Limb (tissue), 2 donors: ENCODE data around the gene METAP1D.

Experiments
- DNase-seq, 2 donors: peaks; one replicate each; pipeline ENCODE4 v3.0.0-alpha.2; 2016; ENCODE audit errors: extremely low spot score in 2 of 2

Gene METAP1D

DNA sequence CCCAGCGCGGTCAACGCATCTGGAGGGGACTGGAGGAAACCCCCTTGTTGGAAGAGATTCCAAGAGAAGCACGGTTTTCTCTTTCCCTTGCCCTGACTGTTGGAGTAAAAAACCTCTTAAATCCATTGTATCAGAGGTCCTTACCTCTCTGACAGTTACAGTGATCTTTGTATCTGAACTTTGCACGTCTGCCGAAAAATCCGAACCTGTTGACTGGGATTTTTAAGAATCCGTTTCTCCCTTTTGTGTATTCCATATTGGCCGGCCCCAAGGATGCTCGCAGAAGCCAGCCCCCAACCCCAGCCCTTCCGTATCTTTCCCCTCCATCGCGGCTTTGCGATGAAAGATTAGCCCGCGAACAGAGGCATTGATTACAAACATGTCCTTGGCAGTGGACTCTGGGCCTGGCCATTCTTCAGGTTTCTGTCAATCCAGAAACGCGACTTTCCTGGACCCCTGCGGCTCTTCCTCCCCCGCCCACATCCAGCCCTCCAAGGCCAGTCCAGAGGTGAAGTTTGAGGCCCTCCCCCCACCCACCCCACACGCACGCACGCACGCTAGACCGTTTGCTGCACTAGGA lies 81.0 kb downstream of the METAP1D start:
- DNase-seq = no peak

- DNase-seq = peak in 1 of 2 donors; percentile 61
Measured at GRCh38 chr2:172081221-172082022, 81.7 kb downstream of the METAP1D start.

DNA sequence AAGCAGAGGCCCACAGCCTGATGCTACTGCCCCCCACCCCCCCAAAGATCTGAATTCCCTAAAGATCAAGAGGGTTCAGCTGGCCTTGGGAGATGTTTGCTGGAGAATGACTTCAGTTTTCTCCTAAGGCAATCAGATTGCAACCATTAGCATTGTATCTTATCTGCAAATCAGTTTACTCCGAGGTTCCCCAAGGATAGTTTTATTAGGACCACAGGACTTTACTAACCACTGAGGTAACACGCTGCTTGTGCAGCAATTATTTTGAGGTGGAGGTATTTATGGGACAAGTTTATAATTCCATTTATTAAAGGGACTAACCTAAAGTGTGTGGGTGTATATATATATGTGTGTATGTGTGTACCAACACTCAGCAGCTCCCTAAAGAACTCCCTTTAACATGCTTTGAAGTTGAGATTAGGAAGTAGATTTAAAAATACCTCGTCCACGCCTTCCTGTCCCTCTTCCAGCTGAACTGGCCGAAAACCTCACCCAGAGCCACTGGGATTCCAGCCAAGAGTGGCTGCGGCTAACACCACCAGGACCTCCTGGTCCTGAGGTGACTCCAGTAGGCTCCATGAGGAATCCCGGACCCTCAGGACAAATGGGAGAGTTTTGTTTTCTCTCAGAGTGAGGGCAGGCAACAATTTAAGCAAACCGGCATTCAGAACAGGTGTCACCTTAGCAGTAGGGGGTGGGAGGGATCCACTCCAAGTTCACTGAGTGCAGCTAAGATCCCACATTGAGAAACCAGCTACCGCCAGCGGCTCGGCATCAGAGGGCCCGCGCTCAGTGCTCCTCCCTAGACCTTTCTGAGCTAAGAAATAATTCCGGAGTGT lies 82.6 kb downstream of the METAP1D start:
- peak in 1 of 2 donors; percentile 24 for DNase-seq

DNA sequence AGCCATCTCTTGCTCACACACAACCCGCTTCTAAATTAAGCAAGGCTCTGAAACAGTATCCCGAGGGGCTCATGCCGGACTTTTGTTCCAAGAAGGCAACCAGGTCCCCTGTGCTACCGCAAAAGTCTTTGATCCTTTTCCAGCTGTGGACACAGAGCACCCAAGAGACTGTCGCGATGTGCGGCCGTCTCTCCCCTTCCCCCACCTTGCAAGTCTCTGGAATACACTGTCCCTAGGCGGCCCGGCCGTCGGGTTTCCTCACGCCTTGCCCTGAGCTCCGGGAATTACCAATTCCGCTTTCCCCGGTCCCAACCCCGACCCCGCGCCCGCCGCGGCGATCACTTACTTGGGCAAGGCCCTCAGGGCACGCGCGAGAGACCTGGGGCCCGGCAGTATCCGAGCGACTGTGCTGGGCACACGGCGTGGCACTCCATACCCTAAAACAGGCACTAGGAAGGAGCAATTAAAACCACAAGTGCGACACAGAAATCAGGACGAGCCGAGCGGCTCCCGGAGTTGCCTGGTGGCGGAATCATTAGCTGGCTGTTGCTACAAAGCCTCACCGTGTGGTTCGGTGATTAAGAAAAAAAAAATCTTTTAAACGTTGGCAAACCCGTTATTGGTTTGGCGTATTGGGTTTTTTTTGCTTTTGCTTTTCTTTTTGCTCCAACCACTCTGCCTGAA lies 83.3 kb downstream of the METAP1D start:
- peak in 1 of 2 donors; percentile 52 for DNase-seq

GRCh38 chr2:172083628-172084394 lies 84.1 kb downstream of the METAP1D start:
- peak in 1 of 2 donors; percentile 57 for DNase-seq

GRCh38 chr2:172084395-172084644 lies 84.6 kb downstream of the METAP1D start:
- peak in 1 of 2 donors; percentile 66 for DNase-seq

GRCh38 chr2:172084645-172085459 lies 85.1 kb downstream of the METAP1D start:
- DNase-seq = peak; percentile 81 to 82

- peak in 1 of 2 donors; percentile 63 for DNase-seq
Measured at GRCh38 chr2:172085460-172086159, 85.9 kb downstream of the METAP1D start, which contains the start of gene DLX1. DLX1 (plus strand) TSS chr2:172085507; CDS start chr2:172085678, 171 bp downstream.

DNA sequence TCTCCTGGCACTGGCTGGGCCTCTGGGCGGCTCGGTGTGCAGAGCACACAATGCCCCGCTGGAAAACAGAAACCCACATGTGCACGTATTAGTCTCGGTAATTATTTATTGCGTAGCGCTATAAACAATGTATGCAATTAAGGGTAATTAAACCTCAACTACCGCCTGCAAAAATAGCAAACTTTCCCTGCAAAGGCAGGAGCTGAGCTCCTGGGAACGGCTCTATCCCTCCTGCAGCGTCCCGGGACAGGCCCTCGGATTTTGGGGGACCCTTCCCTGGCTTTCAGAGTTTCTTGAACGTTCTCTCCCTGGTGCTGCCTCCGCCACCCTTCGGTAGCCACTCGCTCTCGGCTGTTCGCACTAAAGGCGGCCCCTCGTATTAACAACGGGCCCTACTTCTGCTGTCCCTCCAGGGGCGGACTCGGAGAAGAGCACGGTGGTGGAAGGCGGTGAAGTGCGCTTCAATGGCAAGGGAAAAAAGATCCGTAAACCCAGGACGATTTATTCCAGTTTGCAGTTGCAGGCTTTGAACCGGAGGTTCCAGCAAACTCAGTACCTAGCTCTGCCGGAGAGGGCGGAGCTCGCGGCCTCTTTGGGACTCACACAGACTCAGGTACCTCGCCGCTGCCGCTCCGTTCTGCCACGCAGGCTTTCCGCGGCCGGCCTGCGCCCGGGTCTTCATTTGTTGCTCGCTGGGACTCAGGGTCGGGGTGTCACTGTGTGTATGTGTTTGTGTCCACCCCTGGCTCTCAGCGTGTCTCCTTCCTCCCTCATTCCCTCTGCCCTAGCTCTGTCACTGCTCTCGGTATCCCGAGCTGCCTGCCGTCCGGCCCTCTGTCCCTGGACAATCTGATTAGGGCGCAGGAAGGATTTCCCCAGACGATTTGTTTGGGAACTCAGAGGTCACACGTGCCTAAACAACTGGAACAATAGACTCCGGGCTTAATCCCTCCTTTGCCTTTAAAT lies 86.8 kb downstream of the METAP1D start:
- DNase-seq = peak; percentile 47 to 64

DNA sequence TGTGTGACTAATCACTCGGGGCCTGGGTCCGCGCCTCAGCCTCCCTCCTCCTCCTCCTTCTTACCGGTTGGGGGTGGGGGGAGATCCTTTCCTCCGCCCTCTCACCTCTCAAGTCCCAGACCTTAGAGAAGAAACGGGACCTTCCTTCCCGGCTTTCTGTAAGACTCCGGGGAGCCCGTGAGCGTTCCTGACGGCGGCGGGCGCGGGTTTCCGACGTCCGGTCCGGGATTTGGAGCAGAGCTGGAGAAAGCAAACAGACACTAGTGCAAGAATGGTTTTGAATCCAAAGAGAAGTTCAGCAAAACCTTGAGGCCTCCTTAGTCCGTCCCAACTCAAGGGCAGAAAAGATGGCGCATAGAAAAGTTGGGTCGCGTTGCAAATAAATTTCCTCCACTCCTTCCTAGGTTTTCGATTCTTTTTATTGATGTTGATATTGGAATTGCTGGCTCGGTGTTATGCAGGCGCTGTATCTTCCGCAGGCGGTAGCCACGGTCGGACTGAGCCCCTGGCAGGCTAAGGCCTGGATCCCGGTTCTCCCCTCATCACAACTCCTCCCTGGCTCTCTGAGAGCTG lies 87.5 kb downstream of the METAP1D start:
- peak in 1 of 2 donors; percentile 53 for DNase-seq

- peak in 1 of 2 donors; percentile 51 for DNase-seq
Measured at GRCh38 chr2:172087780-172088244, 88.1 kb downstream of the METAP1D start.

DNA sequence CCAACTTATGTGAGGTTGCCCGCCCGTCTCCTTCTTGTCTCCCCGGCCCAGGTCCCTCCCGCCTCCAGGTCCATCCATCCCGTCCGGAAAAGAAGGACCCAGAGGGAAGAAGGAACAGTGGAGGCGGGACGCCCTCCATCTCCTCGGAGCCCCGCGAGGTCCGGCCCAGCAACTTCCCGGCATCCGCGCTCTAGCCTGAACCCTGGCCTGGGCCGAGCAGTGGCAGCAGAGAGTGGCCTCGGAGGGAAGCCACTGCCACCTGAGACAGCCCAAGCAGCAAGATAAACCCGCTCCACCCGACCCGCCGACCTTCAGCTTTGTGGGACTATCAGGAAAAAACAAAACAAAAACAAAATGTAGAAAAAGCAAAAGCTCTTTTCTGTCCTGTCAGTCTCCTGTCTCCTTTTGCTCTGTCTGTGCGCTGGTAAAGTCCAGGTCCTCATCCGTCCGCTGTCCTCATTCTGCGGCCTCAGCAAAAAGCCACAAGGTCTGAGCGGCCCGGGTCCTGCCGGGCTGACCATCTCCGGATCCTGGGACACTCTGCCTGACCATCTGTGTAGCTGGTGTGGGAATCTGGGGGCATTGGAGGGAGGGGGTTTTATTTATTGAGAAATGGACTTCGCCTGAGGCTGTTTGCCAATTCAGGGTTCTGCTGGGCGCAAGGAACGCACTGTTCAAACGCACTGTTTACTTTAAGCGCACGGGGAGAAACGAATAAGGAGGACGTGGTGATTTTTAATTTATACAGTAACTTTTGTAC lies 88.7 kb downstream of the METAP1D start:
- DNase-seq = peak in 1 of 2 donors; percentile 53

- peak in 1 of 2 donors; percentile 33 for DNase-seq
Measured at GRCh38 chr2:172089005-172089504, 89.3 kb downstream of the METAP1D start.

GRCh38 chr2:172089633-172090032 lies 89.9 kb downstream of the METAP1D start:
- peak in 1 of 2 donors; percentile 42 for DNase-seq

DNA sequence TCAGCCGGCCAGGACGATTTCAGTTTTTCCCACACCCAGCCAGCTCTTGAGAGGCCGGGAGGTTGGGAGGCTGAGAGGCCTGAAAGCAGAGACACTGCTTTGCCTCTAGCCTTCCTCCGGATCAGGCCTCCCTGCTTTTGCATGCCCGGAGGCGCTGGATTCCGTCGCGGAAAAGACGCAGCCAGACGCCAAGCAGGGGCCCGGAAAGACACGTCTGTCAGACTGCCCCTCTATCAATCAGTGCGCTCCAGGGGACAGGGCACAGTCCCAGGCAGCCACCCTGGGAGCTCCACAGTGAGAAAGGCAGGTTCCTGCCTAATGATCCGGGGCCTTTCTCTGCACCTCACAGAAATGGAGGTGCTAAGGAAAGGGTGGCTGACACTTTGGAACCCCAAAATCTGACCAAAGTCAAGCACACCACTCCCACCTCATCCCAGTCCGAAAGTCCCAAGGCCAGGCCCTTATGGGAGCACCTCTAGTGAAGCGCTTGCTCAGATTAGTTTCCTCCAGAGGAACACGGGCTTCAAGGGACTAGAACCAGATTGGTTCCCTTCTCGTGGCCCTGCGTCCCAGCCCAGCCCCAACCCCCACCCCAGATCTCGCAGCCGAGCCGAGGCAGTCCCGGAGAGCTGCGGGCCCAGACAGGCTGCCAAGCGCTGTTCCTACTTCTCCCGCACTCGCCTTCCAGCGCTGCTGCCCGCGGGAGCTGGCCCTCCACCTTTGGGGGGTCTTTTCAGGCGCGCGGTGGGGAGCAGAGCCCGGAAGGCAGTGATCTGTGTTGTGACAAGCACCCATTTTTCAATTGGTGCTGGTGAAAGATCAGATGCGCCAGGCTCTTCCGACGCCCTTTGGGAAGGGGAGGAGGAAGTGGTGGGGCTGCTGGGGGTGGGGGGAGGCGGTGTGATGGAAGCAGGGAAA lies 90.5 kb downstream of the METAP1D start:
- DNase-seq = no peak
